ENCODE measurements around the gene TMOD4.

TMOD4 gene

GRCh38 chr1:151143986-151144385, 31.8 kb downstream of the TMOD4 start:
- no peak overlapping the region for H4K8ac ChIP-seq (ENCODE audit: low read depth, low read length)
- H3K79me1 ChIP-seq (ENCODE audit: low read length), result peaks cover 2% of the 10 kb centered on the region
- peak overlapping the region; percentile 6 for H3K9ac ChIP-seq (ENCODE audit: low read length)
- H4K5ac ChIP-seq (ENCODE audit: low read length), result no peak overlapping the region
- no peaks in the 10 kb centered on the region for H3K36me3 ChIP-seq (ENCODE audit: control insufficient read depth, insufficient read depth, low read length)
- no peak overlapping the region for H3K23ac ChIP-seq (ENCODE audit: low read length)
- no peak overlapping the region for H2BK5ac ChIP-seq (ENCODE audit: low read length)
- peak overlapping the region; percentile 15 for H2AK5ac ChIP-seq (ENCODE audit: low read length)
- no peak overlapping the region for H3K4me3 ChIP-seq (ENCODE audit: low read length)
- H3K27ac ChIP-seq (ENCODE audit: low read depth, low read length), result no peak overlapping the region
- no peak overlapping the region for H2BK15ac ChIP-seq (replicated peaks; ENCODE audit: low read depth)
- no peak overlapping the region for H3K4ac ChIP-seq (ENCODE audit: low read depth, low read length)
- no CpG with 5 or more reads among the region's 5 CpGs for WGBS (ENCODE audit: extremely low coverage, insufficient coverage, low lambda C conversion rate)
- no peaks in the 10 kb centered on the region for H3K79me2 ChIP-seq (ENCODE audit: control insufficient read depth, insufficient read depth, low read length)
- peak overlapping the region; percentile 3 for H3K56ac ChIP-seq (ENCODE audit: low read length)
- H3K4me1 ChIP-seq (ENCODE audit: control insufficient read depth, low read depth, low read length), result peaks cover 22% of the 10 kb centered on the region
- H3K4me2 ChIP-seq (ENCODE audit: low read length), result no peak overlapping the region
- H3K27me3 ChIP-seq (ENCODE audit: insufficient read depth, low read length, poor library complexity), result no peaks in the 10 kb centered on the region
- H3K18ac ChIP-seq (ENCODE audit: low read length), result no peak overlapping the region
- DNase-seq, result peak; percentile 75
- H2BK120ac ChIP-seq (ENCODE audit: low read depth, low read length), result no peak overlapping the region

- WGBS (ENCODE audit: extremely low coverage, insufficient coverage, low lambda C conversion rate), result no CpG with 5 or more reads among the region's 7 CpGs
- no peaks in the 10 kb centered on the region for H3K79me2 ChIP-seq (ENCODE audit: control insufficient read depth, insufficient read depth, low read length)
- no peaks in the 10 kb centered on the region for H3K36me3 ChIP-seq (ENCODE audit: control insufficient read depth, insufficient read depth, low read length)
- no peak overlapping the region for H2BK120ac ChIP-seq (ENCODE audit: low read depth, low read length)
- H3K23ac ChIP-seq (ENCODE audit: low read length), result no peak overlapping the region
- no peak overlapping the region for H2BK5ac ChIP-seq (ENCODE audit: low read length)
- no peak overlapping the region for H4K8ac ChIP-seq (ENCODE audit: low read depth, low read length)
- H4K5ac ChIP-seq (ENCODE audit: low read length), result no peak overlapping the region
- H3K27ac ChIP-seq (ENCODE audit: low read depth, low read length), result no peak overlapping the region
- H3K79me1 ChIP-seq (ENCODE audit: low read length), result peaks cover 2% of the 10 kb centered on the region
- no peak overlapping the region for H2AK5ac ChIP-seq (ENCODE audit: low read length)
- no peak overlapping the region for H3K4ac ChIP-seq (ENCODE audit: low read depth, low read length)
- no peak overlapping the region for H2BK15ac ChIP-seq (replicated peaks; ENCODE audit: low read depth)
- no peak overlapping the region for H3K4me2 ChIP-seq (ENCODE audit: low read length)
- H3K4me3 ChIP-seq (ENCODE audit: low read length), result no peak overlapping the region
- no peaks in the 10 kb centered on the region for H3K27me3 ChIP-seq (ENCODE audit: insufficient read depth, low read length, poor library complexity)
- peaks cover 22% of the 10 kb centered on the region for H3K4me1 ChIP-seq (ENCODE audit: control insufficient read depth, low read depth, low read length)
- peak overlapping the region; percentile 38 for H3K9ac ChIP-seq (ENCODE audit: low read length)
- H3K56ac ChIP-seq (ENCODE audit: low read length), result peak overlapping the region; percentile 42
- DNase-seq, result peak; percentile 35
- H3K18ac ChIP-seq (ENCODE audit: low read length), result no peak overlapping the region
These were observed 32.7 kb downstream of the TMOD4 start for GRCh38 chr1:151143057-151143435.

DNA sequence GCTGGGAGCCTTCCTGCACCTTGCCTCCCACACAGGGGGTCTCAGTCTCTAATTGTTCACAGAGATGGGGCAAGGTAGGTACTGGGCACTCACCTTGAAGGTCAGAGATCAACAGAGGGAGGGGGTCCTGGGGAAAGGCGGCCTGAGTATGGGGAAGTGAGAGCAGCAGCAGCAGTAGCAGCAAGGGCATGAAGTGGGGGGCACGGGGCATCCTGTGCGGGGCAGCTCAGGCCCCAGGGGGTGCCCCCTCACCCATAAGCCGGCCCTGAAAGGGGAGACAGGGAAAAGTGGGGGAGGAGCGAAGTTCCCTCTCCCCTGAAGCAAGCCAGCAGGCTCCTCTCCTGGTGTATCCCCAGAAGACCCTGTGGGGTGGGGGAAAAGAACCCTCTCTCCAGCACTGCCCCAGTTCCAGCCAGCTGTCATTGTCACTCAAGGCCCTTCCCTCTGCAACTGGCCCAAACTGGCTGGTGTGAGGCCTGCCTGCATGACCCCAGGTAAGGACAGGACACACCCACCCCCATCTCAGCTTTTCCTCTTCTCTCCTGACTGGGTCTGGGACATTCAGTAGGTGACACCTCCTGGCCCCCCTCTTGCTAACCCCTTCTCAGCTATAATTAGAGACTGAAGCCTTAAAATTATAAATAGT, 33.2 kb downstream of the TMOD4 start:
- Histone ChIP-seq H3K4me3 (ENCODE audit: low read length) (no peak overlapping the region), H3K27ac (ENCODE audit: low read depth, low read length) (no peak overlapping the region), H3K56ac (ENCODE audit: low read length) (no peak overlapping the region), H2BK15ac (replicated peaks; ENCODE audit: low read depth) (no peak overlapping the region), H2AK5ac (ENCODE audit: low read length) (no peak overlapping the region), H3K18ac (ENCODE audit: low read length) (no peak overlapping the region), H4K8ac (ENCODE audit: low read depth, low read length) (no peak overlapping the region), H2BK5ac (ENCODE audit: low read length) (no peak overlapping the region), H3K9ac (ENCODE audit: low read length) (no peak overlapping the region), H3K27me3 (ENCODE audit: insufficient read depth, low read length, poor library complexity) (no peaks in the 10 kb centered on the region), H3K79me1 (ENCODE audit: low read length) (peaks cover 2% of the 10 kb centered on the region), H3K79me2 (ENCODE audit: control insufficient read depth, insufficient read depth, low read length) (no peaks in the 10 kb centered on the region), H2BK120ac (ENCODE audit: low read depth, low read length) (no peak overlapping the region), H4K5ac (ENCODE audit: low read length) (no peak overlapping the region), H3K4me2 (ENCODE audit: low read length) (no peak overlapping the region), H3K23ac (ENCODE audit: low read length) (no peak overlapping the region), H3K36me3 (ENCODE audit: control insufficient read depth, insufficient read depth, low read length) (no peaks in the 10 kb centered on the region), H3K4ac (ENCODE audit: low read depth, low read length) (no peak overlapping the region), H3K4me1 (ENCODE audit: control insufficient read depth, low read depth, low read length) (peaks cover 22% of the 10 kb centered on the region)
- DNase-seq, result peak; percentile 19
- no CpG with 5 or more reads among the region's 5 CpGs for WGBS (ENCODE audit: extremely low coverage, insufficient coverage, low lambda C conversion rate)

DNA sequence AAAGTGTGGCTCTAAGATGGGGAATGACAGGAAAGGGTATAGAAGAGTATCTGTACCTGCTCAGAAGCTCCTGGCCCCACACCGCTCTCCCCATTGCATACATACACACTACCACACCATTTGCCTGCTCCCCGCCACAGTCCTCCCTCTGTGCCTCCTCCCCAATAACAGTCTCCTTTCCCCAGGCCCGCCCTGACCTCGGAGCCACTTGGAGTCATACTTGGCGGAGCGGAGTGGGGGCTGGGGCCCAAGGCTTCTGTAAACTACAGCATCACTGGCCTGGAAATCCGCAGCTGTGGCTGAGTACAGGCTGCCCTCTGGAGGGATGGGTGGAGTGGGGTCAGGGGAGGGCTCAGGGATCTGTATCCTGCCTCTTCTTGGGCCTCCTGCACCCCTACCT, 38.0 kb downstream of the TMOD4 start:
- no peaks in the 10 kb centered on the region for H3K4me1 ChIP-seq (ENCODE audit: control insufficient read depth, low read depth, low read length)
- no peak overlapping the region for H2BK15ac ChIP-seq (replicated peaks; ENCODE audit: low read depth)
- H2BK5ac ChIP-seq (ENCODE audit: low read length), result no peak overlapping the region
- no peak overlapping the region for H3K18ac ChIP-seq (ENCODE audit: low read length)
- H3K79me2 ChIP-seq (ENCODE audit: control insufficient read depth, insufficient read depth, low read length), result no peaks in the 10 kb centered on the region
- WGBS (ENCODE audit: extremely low coverage, insufficient coverage, low lambda C conversion rate), result no CpG with 5 or more reads among the region's 7 CpGs
- H3K27ac ChIP-seq (ENCODE audit: low read depth, low read length), result no peak overlapping the region
- no peaks in the 10 kb centered on the region for H3K36me3 ChIP-seq (ENCODE audit: control insufficient read depth, insufficient read depth, low read length)
- H3K4ac ChIP-seq (ENCODE audit: low read depth, low read length), result no peak overlapping the region
- H4K5ac ChIP-seq (ENCODE audit: low read length), result no peak overlapping the region
- H3K9ac ChIP-seq (ENCODE audit: low read length), result no peak overlapping the region
- DNase-seq, result no peak
- H3K4me3 ChIP-seq (ENCODE audit: low read length), result no peak overlapping the region
- no peaks in the 10 kb centered on the region for H3K79me1 ChIP-seq (ENCODE audit: low read length)
- no peaks in the 10 kb centered on the region for H3K27me3 ChIP-seq (ENCODE audit: insufficient read depth, low read length, poor library complexity)
- no peak overlapping the region for H3K23ac ChIP-seq (ENCODE audit: low read length)
- H2AK5ac ChIP-seq (ENCODE audit: low read length), result no peak overlapping the region
- H3K4me2 ChIP-seq (ENCODE audit: low read length), result no peak overlapping the region
- no peak overlapping the region for H4K8ac ChIP-seq (ENCODE audit: low read depth, low read length)
- no peak overlapping the region for H3K56ac ChIP-seq (ENCODE audit: low read length)
- no peak overlapping the region for H2BK120ac ChIP-seq (ENCODE audit: low read depth, low read length)

- DNase-seq, result peak; percentile 26
- Histone ChIP-seq H2BK15ac (replicated peaks; ENCODE audit: low read depth) (no peak overlapping the region), H4K5ac (ENCODE audit: low read length) (no peak overlapping the region), H2AK5ac (ENCODE audit: low read length) (no peak overlapping the region), H3K27ac (ENCODE audit: low read depth, low read length) (no peak overlapping the region), H3K27me3 (ENCODE audit: insufficient read depth, low read length, poor library complexity) (no peaks in the 10 kb centered on the region), H3K4ac (ENCODE audit: low read depth, low read length) (no peak overlapping the region), H3K4me3 (ENCODE audit: low read length) (no peak overlapping the region), H3K79me2 (ENCODE audit: control insufficient read depth, insufficient read depth, low read length) (no peaks in the 10 kb centered on the region), H2BK120ac (ENCODE audit: low read depth, low read length) (no peak overlapping the region), H3K56ac (ENCODE audit: low read length) (no peak overlapping the region), H4K8ac (ENCODE audit: low read depth, low read length) (no peak overlapping the region), H3K4me1 (ENCODE audit: control insufficient read depth, low read depth, low read length) (no peaks in the 10 kb centered on the region), H3K4me2 (ENCODE audit: low read length) (no peak overlapping the region), H3K9ac (ENCODE audit: low read length) (no peak overlapping the region), H3K23ac (ENCODE audit: low read length) (no peak overlapping the region), H2BK5ac (ENCODE audit: low read length) (no peak overlapping the region), H3K36me3 (ENCODE audit: control insufficient read depth, insufficient read depth, low read length) (no peaks in the 10 kb centered on the region), H3K18ac (ENCODE audit: low read length) (no peak overlapping the region), H3K79me1 (ENCODE audit: low read length) (no peaks in the 10 kb centered on the region)
- WGBS (ENCODE audit: extremely low coverage, insufficient coverage, low lambda C conversion rate), result no CpG with 5 or more reads among the region's 12 CpGs
These were observed 40.1 kb downstream of the TMOD4 start for GRCh38 chr1:151135433-151136385.

Measured in mesendoderm (in vitro differentiated cells).